Measurements from ENCODE around the gene STARD5.
A peak's percentile ranks its signal among the peaks of the same experiment; 100 is the strongest.

STARD5 gene

DNA sequence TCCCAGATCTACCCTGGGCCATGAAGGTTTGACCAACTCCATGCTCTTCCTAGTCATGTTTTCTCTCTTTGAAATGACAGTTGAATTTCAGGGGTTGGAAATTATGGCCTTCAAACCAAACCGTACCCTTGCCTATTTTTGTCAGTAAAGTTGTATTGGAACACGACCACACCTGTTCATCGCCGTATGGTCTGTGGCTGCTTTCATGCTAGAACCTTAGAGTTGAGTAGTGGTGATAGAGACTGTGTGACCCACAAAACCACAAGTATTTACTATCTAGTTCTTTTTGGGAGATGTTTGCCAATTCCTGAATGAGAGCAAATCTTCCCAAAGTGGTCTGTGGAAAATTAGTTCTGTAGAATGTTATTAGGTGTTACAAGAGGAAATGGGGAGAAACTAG, 24.0 kb upstream of the STARD5 start:
- DNase-seq (ENCODE audit: low read depth), result no peak
- TF ChIP-seq, protein P1, sequence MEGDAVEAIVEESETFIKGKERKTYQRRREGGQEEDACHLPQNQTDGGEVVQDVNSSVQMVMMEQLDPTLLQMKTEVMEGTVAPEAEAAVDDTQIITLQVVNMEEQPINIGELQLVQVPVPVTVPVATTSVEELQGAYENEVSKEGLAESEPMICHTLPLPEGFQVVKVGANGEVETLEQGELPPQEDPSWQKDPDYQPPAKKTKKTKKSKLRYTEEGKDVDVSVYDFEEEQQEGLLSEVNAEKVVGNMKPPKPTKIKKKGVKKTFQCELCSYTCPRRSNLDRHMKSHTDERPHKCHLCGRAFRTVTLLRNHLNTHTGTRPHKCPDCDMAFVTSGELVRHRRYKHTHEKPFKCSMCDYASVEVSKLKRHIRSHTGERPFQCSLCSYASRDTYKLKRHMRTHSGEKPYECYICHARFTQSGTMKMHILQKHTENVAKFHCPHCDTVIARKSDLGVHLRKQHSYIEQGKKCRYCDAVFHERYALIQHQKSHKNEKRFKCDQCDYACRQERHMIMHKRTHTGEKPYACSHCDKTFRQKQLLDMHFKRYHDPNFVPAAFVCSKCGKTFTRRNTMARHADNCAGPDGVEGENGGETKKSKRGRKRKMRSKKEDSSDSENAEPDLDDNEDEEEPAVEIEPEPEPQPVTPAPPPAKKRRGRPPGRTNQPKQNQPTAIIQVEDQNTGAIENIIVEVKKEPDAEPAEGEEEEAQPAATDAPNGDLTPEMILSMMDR (IDR thresholded peaks at IDR 0.05; ENCODE audit: control insufficient read depth, extremely low read depth, insufficient read depth), result no peak
- no peak overlapping the region for H3K4me3 ChIP-seq (ENCODE audit: low read depth, low read length)

DNA sequence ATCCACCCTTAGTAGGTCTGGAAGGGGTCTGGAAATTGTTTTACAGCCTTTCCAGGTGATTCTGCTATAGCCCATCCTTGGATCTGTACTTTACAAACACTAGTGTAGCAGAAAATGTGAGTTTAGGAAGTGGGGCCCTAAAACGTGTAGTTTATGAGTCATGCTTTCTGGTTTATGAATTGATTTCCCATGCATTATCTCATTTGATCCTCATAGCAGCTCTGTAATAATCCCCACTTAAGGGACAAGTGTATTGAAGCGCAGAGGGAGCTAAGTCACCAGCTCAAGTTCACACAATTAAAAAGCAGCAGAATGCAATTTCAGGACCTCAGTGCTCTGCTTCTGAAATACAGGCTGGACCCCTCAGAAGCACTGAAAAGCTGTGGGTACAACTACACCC, 22.7 kb upstream of the STARD5 start:
- no peak for DNase-seq (ENCODE audit: low read depth)
- TF ChIP-seq, protein P1 (IDR thresholded peaks at IDR 0.05; ENCODE audit: control insufficient read depth, extremely low read depth, insufficient read depth), result no peak
- no peak overlapping the region for H3K4me3 ChIP-seq (ENCODE audit: low read depth, low read length)

DNA sequence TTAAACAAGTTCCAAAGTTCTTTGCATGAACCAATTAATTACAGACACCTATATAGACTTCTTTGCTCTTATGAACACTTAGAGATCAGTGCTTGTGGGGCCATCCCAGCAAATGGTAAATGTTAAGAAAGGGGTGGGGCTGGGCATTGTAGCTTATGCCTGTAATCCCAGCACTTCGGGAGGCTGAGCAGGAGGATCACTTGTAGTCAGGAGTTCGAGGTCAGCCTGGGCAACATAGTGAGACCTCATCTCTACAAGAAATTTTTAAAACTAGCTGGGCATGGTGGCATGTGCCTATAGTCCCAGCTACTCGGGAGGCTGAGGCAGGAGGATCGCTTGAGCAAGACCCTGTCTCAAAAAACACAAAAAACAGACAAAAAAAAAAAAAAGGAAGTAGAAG, 19.4 kb upstream of the STARD5 start:
- H3K4me3 ChIP-seq (ENCODE audit: low read depth, low read length), result no peak overlapping the region
- TF ChIP-seq, protein P1 (IDR thresholded peaks at IDR 0.05; ENCODE audit: control insufficient read depth, extremely low read depth, insufficient read depth), result no peak
- DNase-seq (ENCODE audit: low read depth), result no peak

DNA sequence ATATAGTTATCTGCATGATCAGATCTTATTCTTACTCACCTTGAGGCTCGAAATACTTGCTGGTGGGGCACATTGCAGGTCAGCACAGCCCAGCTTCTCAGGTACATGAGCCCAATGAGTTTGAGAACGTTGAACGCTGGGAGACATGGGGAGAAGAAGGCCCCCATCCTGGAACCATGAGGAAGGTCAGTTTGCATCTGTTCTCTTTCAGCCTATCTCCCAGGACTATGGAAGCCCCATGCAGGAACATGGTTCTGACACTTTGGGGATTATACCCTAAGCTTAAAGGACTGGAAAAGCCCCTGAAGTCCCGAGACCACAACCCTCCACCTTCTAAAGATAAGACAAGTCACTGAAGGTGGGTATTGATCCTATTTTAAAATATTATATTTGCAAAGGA, 17.4 kb upstream of the STARD5 start:
- TF ChIP-seq, protein P1 (IDR thresholded peaks at IDR 0.05; ENCODE audit: control insufficient read depth, extremely low read depth, insufficient read depth), result no peak
- no peak overlapping the region for H3K4me3 ChIP-seq (ENCODE audit: low read depth, low read length)
- no peak for DNase-seq (ENCODE audit: low read depth)

DNA sequence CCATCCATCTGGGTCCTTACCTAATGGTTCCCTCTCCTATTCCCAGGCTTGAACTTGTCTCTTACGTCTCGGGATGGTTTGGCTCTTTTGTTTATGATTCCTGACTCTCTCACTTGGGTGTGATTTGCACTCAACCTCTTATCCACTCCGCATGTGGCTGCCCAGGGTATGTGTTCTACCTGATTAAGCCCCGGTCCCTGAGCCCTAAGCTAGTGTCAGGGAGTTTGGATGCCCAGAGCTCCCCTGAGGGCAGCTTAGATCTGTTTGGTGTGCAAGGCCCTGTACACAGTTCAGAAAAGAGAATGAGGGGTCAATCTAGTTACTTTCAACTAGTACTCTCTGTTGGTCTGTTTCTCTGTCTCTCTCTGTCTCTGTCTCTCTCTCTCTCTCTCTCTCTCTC, 15.9 kb upstream of the STARD5 start:
- no peak overlapping the region for H3K4me3 ChIP-seq (ENCODE audit: low read depth, low read length)
- DNase-seq (ENCODE audit: low read depth), result no peak
- TF ChIP-seq, protein P1 (IDR thresholded peaks at IDR 0.05; ENCODE audit: control insufficient read depth, extremely low read depth, insufficient read depth), result no peak

DNA sequence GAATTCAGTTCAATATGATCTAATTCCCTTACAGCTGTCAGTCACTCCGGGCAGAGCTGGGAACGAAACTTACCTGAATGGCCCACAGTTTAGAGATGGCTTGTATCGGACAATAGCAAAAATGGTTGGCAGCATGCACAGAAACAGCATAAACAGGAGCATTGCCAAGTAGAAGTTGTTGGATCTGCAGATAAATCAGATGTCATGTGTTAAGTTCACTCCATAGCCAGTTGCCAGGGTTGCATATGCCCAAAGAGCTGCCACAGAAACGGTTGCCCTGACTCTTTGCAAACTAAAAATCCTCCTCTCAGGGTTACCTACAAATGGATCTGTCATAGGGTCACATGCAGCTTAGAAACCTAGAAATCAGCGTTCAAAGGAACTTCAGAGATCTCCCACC, 15.4 kb upstream of the STARD5 start:
- TF ChIP-seq, protein P1 (IDR thresholded peaks at IDR 0.05; ENCODE audit: control insufficient read depth, extremely low read depth, insufficient read depth), result no peak
- no peak overlapping the region for H3K4me3 ChIP-seq (ENCODE audit: low read depth, low read length)
- DNase-seq (ENCODE audit: low read depth), result peak; percentile 77

DNA sequence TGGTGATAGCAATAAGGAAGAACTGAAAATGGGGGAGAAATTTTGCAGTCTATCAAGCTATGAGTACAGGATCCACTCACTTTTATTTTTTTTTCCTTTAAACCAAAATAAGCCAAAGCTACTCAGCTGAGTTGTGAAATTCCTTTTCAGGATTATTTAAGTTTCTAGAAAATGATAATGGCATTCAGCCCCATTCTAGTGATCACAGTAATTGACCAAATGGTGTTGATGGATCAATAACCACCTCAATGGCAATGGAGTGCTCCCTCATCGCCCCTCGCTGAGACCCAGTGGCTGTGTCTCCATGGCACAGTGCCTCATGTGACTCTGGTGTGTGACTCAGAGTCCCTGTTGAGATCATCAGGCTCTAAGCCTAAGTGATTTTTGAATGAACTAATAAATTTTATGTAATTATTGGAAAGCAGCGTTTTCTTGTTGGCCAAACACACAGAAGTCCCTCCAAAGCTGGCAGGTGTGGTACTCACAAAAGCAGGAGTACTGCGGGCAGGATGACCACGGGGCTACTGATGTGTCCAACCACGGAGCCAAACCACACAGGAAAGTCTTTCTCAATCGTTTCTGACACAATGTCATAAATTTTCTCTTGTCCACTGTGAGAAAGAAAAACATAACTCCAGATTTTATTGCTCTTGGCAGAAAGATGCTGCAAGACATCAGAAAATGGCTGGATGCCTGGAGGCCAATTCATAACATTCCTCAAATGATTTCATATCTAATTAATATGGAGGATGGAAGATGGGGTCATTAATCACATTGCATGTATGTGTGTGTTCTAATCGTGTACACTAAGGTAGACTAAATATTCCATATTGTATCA, 14.4 kb upstream of the STARD5 start:
- DNase-seq (ENCODE audit: low read depth), result peak; percentile 98
- H3K4me3 ChIP-seq (ENCODE audit: low read depth, low read length), result no peak overlapping the region
- TF ChIP-seq, protein P1 (IDR thresholded peaks at IDR 0.05; ENCODE audit: control insufficient read depth, extremely low read depth, insufficient read depth), result no peak
